GM12865 (cell line): ENCODE data around the gene HBZ.

Experiments
- DNase-seq: peaks from one replicate; pipeline ENCODE4 v3.0.0; 2010; ENCODE audit warnings: low read depth
- H3K4me3 ChIP-seq: 2 replicates; pipeline ENCODE4 v1.5.1; 2011; ENCODE audit warnings: mild to moderate bottlenecking, low read depth, low read length, control low read depth
- TF ChIP-seq, protein P1 (sequence below): IDR thresholded peaks from 2 replicates; pipeline ENCODE4 v1.5.1; 2011; ENCODE audit warnings: low read length, control low read depth, low read depth, inconsistent platforms; ENCODE audit not compliant: insufficient read depth; ENCODE audit errors: missing control alignments

The HBZ gene

DNA sequence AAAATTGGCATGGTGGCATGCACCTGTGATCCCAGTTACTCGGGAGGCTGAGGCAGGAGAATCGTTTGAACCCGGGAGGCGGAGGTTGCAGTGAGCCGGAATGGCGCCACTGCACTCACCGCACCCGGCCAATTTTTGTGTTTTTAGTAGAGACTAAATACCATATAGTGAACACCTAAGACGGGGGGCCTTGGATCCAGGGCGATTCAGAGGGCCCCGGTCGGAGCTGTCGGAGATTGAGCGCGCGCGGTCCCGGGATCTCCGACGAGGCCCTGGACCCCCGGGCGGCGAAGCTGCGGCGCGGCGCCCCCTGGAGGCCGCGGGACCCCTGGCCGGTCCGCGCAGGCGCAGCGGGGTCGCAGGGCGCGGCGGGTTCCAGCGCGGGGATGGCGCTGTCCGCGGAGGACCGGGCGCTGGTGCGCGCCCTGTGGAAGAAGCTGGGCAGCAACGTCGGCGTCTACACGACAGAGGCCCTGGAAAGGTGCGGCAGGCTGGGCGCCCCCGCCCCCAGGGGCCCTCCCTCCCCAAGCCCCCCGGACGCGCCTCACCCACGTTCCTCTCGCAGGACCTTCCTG is 27.7 kb downstream of the HBZ start, which contains the start of gene HBQ1:
Gene HBQ1 (plus strand): TSS at position 359 of the 575 bp plus-strand sequence. CDS start 28 bp downstream, at position 387.
- TF ChIP-seq, protein P1, sequence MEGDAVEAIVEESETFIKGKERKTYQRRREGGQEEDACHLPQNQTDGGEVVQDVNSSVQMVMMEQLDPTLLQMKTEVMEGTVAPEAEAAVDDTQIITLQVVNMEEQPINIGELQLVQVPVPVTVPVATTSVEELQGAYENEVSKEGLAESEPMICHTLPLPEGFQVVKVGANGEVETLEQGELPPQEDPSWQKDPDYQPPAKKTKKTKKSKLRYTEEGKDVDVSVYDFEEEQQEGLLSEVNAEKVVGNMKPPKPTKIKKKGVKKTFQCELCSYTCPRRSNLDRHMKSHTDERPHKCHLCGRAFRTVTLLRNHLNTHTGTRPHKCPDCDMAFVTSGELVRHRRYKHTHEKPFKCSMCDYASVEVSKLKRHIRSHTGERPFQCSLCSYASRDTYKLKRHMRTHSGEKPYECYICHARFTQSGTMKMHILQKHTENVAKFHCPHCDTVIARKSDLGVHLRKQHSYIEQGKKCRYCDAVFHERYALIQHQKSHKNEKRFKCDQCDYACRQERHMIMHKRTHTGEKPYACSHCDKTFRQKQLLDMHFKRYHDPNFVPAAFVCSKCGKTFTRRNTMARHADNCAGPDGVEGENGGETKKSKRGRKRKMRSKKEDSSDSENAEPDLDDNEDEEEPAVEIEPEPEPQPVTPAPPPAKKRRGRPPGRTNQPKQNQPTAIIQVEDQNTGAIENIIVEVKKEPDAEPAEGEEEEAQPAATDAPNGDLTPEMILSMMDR: peak; percentile 8
- DNase-seq: no peak
- H3K4me3 ChIP-seq: peak within 1 kb of the TSS; percentile 21

DNA sequence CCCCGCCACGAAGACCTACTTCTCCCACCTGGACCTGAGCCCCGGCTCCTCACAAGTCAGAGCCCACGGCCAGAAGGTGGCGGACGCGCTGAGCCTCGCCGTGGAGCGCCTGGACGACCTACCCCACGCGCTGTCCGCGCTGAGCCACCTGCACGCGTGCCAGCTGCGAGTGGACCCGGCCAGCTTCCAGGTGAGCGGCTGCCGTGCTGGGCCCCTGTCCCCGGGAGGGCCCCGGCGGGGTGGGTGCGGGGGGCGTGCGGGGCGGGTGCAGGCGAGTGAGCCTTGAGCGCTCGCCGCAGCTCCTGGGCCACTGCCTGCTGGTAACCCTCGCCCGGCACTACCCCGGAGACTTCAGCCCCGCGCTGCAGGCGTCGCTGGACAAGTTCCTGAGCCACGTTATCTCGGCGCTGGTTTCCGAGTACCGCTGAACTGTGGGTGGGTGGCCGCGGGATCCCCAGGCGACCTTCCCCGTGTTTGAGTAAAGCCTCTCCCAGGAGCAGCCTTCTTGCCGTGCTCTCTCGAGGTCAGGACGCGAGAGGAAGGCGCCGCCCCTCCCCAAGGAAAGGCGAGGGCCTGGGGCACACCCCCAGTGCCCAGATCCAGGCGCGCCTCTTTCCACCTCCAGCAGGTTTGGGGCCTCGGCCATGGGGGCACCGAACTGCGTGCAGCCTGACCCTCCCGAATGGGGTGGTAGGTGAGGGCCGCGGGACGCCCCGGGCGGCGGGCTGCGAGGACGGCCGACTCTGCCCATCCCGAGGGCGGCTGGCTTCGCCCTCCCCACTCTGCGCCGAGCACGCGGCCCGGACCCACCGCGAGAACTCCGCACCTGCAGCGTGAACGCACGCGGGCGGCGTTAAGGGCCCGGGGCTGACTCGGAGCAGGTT is 28.5 kb downstream of the HBZ start:
- DNase-seq: peak; percentile 83
- TF ChIP-seq, protein P1: no peak
- peak overlapping the region; percentile 21 for H3K4me3 ChIP-seq

DNA sequence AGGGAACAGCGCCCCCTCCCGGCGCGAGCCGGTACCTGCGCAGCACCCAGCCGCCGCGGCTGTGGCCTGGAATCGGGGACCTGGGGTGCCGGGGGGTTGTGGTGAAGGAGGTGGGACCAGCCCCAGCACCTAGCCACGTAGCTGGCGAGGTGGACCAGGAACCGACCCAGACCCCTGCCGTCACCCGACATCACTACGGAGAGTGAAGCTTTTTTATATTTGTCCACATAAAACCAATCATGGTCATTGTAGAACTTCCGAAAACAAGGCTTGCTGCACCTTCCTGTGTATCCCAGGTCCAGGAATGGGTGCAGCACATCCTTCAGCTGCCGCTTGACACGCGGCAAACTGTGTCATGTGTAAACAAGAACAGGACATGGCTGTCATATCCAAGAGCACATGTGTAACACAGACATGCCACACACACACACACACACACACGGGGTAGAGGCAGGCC is 29.1 kb downstream of the HBZ start:
- no peak for DNase-seq
- TF ChIP-seq, protein P1: peak; percentile 96
- H3K4me3 ChIP-seq: no peak overlapping the region

DNA sequence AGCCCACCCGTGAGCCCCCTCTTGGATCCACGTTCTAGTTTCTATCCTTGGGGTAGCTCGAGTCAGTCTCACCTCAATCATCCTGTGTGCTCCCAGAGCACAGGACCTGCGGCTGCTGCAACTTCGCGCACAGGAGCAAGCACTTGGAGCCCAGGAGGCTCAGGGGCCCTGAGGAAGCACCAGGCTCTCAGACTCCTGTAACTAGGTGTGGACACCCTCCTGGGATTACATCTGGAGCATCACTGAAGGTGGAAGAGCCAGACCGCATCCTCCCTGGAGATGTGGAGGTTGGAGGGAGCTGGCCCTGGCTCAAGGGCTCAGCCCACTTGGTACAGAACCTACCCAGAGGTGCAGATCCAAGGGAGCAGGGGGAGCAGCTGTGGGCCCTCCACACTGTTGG is 30.6 kb downstream of the HBZ start:
- no peak overlapping the region for H3K4me3 ChIP-seq
- no peak for DNase-seq
- TF ChIP-seq, protein P1: no peak

DNA sequence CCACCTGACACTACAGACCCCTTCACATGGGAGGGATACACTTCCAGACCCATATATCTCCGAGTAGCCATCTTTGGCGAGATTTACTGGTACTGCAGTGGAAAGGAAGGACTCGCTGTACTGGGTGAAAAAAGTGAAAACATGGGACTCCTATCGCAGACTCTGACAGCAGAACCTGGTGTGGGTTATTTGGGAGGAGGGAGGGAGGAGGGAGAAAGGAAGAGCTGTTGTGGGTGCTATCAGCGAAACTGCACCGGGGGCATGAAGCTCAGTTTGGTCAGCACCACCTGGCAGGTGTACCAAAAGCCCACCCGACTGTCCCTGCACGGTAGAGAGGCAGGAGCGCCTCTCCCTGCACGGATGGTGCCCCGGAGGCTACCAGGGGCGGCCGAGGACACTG is 32.8 kb downstream of the HBZ start:
- no peak overlapping the region for H3K4me3 ChIP-seq
- DNase-seq: no peak
- TF ChIP-seq, protein P1: no peak

DNA sequence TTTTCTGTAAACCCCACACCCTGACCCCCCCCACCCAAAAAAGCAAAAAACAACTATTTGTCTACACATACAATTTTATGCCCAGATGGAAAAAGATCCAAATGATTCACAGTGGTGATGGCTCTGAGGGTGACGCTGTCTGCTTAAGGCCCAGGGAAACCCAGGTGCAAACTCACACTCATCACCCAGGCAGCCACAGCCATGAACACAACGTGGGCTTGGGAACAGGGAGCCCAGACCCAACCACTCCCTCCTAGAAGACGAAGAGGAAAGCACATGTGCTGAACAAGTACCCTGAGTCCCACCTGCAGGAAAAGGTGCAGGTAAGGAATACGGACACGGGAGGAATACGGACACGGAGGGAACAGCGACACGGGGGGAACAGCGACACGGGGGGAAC is 33.2 kb downstream of the HBZ start:
- TF ChIP-seq, protein P1: no peak
- no peak overlapping the region for H3K4me3 ChIP-seq
- no peak for DNase-seq

DNA sequence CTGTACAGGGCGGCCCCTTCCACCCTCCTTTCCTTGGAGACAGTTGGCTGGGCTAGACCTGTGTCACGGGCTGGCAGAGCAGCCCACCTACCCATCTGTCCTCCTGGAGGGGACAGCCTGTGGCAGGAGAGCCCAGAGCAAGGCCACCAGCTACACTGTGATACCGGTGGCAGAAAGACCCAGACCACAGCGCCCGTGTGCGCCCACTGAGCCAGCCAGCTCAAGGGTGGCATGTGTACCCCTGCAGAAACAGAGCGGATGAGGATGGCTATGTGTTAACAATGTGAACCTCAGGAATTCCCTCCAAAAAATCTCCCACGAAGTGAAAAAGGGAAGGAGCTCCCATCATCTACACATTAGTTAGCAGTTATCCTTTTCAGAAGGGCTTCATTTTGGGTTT is 34.9 kb downstream of the HBZ start:
- H3K4me3 ChIP-seq: no peak overlapping the region
- TF ChIP-seq, protein P1: no peak
- no peak for DNase-seq
